GM12864 (cell line): Measurements from ENCODE around the gene CBFA2T2.
"Not testable (repeated sequence)": the region's sequence is repeated elsewhere in the genome, so short reads cannot be mapped to it uniquely, and the experiment has no call there.

Experiments
- DNase-seq: peaks from one replicate; pipeline ENCODE4 v3.0.0-alpha.2; 2011; ENCODE audit warnings: low read depth
- H3K4me3 ChIP-seq: 2 replicates; pipeline ENCODE4 v1.5.1; 2011; ENCODE audit warnings: mild to moderate bottlenecking, low read depth, low read length, control low read depth
- TF ChIP-seq, protein P1 (sequence below): IDR thresholded peaks from 2 replicates; pipeline ENCODE4 v1.5.1; 2011; ENCODE audit warnings: low read depth, mild to moderate bottlenecking, moderate library complexity, low read length, control low read depth, inconsistent platforms; ENCODE audit errors: missing control alignments

Gene CBFA2T2

DNA sequence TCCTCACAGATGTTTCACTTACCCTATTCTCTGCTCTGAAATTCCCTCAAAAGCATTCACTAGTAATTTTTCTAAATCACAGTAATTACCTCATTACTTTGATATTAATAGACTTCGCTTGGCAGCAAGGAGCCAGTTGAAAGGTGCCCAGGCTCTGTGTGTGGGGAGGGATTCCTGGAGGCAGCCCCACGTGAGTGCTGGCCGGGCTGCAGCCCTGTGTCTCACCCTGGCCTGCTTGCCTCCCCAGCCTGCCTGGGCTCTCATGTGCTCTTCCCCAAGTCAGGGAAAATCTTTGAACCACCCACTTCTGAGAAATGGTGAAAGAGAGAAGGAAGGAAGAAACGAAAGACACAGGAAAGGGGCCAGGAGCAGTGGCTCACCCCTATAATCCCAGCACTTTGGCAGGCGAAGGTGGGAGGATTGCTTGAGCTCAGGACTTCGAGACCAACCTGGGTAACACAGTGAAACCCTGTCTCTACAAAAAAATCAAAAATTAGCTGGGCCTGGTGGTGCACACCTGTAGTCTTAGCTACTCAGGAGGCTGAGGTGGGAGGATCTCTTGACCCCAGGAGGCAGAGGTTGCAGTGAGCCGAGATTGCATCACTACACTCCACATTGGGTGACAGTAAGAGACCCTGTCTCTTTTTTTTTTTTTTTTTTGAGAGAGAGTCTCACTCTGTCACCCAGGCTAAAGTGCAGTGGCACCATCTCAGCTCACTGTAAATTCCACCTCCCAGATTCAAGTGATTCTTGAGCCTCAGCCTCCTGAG, 26.4 kb upstream of the CBFA2T2 start:
- no peak for DNase-seq
- H3K4me3 ChIP-seq: no peak overlapping the region
- TF ChIP-seq, protein P1, sequence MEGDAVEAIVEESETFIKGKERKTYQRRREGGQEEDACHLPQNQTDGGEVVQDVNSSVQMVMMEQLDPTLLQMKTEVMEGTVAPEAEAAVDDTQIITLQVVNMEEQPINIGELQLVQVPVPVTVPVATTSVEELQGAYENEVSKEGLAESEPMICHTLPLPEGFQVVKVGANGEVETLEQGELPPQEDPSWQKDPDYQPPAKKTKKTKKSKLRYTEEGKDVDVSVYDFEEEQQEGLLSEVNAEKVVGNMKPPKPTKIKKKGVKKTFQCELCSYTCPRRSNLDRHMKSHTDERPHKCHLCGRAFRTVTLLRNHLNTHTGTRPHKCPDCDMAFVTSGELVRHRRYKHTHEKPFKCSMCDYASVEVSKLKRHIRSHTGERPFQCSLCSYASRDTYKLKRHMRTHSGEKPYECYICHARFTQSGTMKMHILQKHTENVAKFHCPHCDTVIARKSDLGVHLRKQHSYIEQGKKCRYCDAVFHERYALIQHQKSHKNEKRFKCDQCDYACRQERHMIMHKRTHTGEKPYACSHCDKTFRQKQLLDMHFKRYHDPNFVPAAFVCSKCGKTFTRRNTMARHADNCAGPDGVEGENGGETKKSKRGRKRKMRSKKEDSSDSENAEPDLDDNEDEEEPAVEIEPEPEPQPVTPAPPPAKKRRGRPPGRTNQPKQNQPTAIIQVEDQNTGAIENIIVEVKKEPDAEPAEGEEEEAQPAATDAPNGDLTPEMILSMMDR: no peak

DNA sequence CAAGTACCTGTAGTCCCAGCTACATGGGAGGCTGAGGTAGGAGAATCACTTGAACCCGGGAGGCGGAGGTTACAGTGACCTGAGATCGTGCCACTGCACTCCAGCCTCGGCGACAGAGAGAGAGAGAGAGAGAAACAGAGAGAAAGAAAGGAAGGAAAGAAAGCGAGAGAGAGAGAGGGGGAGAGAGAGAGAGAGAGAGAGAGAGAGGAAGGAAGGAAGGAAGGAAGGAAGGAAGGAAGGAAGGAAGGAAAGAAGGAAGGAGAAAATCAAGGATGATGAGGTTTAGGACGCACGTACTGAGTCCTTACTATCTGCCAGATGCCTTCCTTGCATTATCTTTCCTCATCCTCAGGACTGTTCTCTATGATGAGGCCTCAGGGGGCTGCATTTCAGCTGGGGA, 25.1 kb upstream of the CBFA2T2 start:
- DNase-seq, H3K4me3 ChIP-seq: not testable (repeated sequence)

DNA sequence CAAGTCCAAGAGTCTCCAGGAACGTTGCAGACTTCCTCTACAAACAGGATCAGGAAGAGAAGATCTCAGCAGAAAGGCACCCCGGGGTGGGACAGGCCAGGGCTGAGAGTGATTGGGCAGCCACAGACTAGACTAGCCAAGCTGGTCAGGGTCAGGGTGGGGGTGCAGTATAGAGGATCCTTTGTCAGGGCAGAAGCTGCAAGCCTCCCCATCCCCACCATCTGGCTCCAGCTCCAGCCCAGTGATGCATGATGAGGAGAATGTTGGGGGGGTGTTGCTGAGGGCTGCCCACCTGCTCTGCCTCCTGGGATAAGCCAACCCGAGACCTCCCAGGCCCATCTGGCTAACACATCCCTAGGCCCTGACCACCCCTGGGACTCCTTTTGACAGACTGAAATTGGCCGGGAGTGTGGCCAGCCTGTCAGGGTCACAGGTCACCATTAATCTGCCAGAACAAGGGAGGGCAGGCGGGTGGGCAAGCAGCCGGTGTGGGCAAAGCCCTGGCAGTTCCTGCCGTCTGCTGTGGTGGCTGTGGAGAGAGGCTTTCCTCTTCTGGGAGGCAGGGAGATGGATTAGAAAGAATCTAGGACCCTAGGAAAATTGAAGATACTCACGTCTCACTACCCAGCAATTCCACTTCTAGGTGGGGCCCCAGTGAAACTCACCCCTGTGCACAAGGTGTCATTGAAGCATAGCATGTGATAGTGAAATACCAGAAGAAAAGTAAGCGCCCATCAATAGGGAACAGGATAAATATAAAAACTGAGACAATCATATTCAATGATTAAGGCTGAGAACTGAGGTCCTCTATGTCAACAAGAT, 24.2 kb upstream of the CBFA2T2 start:
- H3K4me3 ChIP-seq: no peak overlapping the region
- no peak for DNase-seq
- TF ChIP-seq, protein P1: no peak

DNA sequence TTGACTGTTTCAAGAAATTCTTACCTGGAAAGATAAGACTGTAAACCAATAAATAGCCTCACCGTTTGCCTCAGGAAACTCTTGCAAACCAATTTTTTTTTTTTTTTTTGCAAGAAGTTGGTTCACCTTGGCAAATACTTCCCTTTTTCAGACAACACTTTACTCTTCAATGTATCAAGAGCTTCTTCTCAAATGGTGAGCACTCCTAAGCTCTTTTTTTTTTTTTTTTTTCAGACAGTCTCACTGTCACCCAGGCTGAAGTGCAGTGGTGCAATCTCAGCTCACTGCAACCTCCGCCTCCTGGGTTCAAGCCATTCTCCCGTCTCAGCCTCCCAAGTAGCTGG, 23.6 kb upstream of the CBFA2T2 start:
- DNase-seq: no peak
- no peak overlapping the region for H3K4me3 ChIP-seq

DNA sequence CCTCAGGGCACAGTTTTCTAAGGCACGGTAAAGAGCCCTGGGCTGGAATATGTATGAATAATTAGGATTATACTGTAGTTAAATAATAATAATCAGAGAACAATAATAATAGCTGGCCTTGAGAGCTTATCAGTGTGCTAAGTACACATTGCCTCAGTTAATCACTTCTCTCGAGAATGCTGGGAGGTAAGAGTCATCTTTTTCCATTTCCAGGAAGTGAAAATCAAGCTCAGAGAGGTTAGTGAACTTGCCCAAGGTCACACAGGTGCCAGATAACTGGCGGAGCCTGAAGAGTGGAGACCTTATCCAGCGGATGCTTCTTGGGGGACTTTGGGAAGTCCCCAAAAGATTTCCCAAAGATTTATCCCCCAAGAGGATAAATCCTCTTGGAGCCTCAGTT, 19.4 kb upstream of the CBFA2T2 start:
- no peak for DNase-seq
- H3K4me3 ChIP-seq: no peak overlapping the region
- TF ChIP-seq, protein P1: no peak

More for the DNA sequence above, 23.6 kb upstream of the CBFA2T2 start:
- TF ChIP-seq, protein P1: no peak

DNA sequence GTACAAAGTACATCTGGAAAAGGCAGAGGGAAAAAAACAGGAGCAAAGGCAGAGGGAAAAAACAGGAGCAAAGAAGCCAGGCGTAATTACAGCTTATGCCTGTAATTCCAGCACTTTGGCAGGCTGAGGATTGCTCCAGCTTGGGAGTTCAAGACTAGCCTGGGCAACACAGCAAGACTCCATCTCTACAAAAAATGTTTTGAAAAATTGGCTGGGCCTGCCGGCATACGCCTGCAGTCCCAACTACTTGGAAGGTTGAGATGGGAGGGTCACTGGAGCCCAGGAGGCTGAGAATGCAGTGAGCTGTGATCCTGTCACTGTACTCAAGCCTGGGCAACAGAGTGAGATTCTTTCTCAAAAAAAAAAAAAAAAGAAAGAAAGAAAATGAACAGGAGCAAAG, 19.0 kb upstream of the CBFA2T2 start:
- H3K4me3 ChIP-seq: no peak overlapping the region
- DNase-seq: no peak
- TF ChIP-seq, protein P1: no peak

DNA sequence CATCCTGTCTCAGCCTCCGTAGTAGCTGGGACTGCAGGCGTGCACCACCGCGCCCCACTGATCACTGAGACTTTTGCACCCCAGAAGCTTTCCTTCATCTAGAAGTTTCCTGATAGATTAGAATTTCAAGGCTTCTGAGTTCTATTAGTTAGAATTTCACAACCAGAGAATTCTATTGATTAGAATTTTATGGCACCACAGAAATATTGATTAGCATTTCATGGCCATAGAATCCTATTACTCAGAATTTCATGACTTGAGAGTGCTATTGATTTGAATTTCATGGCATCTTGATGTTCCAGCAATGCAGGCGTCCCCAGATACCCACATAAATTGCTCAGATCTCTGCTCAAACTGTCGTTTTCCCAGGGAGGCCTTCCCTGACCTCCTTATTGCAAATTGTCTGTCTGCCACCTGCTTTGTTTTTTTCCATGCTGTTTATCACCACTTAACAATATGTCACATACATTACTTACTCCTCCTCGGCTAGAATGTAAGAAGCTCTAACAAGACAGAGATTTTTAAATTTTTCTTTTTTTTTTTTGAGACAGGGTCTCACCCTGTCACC, 16.9 kb upstream of the CBFA2T2 start:
- no peak overlapping the region for H3K4me3 ChIP-seq
- TF ChIP-seq, protein P1: no peak
- no peak for DNase-seq
